ACC112 (cell line): Measurements from ENCODE around the gene EXOC1L.
"Not testable (repeated sequence)": the region's sequence is repeated elsewhere in the genome, so short reads cannot be mapped to it uniquely, and the experiment has no call there.

ENCODE experiments used
- H2AFZ ChIP-seq: fragments of 200-600 bp; sonication (generic); one replicate; pipeline ENCODE4 v1.6.0; 2017; ENCODE audit warnings: antibody characterized with exemption, low read length; ENCODE audit not compliant: unreplicated experiment
- H3K27ac ChIP-seq: fragments of 200-600 bp; sonication (generic); 2 replicates; pipeline ENCODE4 v1.5.1; 2014; ENCODE audit warnings: low read depth, mild to moderate bottlenecking, antibody characterized with exemption, low read length, moderate library complexity
- H3K27me3 ChIP-seq: fragments of 200-600 bp; sonication (generic); 2 replicates; pipeline ENCODE4 v1.6.1; 2014; ENCODE audit warnings: mild to moderate bottlenecking, antibody characterized with exemption, low read length, moderate library complexity, mixed read lengths; ENCODE audit not compliant: insufficient read depth
- H3K36me3 ChIP-seq: fragments of 200-600 bp; sonication (generic); 2 replicates; pipeline ENCODE4 v1.6.1; 2016; ENCODE audit warnings: mild to moderate bottlenecking, antibody characterized with exemption, low read length, moderate library complexity, mixed read lengths; ENCODE audit not compliant: insufficient read depth
- H3K4me1 ChIP-seq: fragments of 200-600 bp; sonication (generic); one replicate; pipeline ENCODE4 v1.6.1; 2016; ENCODE audit warnings: low read length, mixed read lengths; ENCODE audit not compliant: insufficient read depth, unreplicated experiment, control insufficient read depth
- H3K4me3 ChIP-seq: fragments of 200-600 bp; sonication (generic); 2 replicates; pipeline ENCODE4 v1.5.1; 2014; ENCODE audit warnings: mild to moderate bottlenecking, low read depth, low read length
- H3K79me2 ChIP-seq: fragments of 200-600 bp; sonication (generic); one replicate; pipeline ENCODE4 v1.6.0; 2016; ENCODE audit warnings: low read length; ENCODE audit not compliant: control insufficient read depth, unreplicated experiment, insufficient read depth

EXOC1L gene

DNA sequence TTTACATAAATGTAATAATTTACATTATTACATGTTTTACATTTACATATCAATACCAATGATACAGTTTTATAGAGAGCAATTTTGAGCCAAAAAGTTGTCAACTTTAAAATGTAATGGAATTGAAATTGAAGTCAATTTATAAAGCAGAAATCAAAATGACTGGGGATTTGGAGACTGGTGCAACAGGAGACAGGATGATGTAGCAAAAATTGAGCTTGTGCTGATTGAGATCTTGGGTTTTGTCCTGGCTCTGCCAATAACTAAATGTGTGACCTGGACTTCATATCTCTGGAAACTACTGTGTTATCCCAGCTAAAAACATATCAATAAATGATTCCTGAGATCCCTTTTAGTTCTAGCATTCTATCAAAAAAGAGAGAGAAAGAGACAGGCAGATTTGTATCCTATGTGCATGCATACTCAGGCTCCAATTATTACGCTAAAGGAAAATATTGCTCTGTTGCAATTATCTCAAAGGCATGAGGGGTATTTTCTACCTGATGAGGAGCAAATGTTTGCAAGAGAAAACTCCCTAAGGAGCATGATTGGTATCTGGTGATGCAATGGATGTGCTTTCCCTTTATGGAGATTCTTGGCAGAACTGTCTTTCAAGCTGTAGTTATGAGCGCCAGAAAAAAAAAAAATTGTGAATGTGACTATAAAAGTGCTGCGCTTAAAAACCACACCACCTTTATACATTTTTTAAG is 14.7 kb downstream of the EXOC1L start:
- Histone ChIP-seq H3K27ac (no peak overlapping the region), H3K27me3 (peaks cover 17% of the 10 kb centered on the region; the same call in 1 of the 2 replicates)

DNA sequence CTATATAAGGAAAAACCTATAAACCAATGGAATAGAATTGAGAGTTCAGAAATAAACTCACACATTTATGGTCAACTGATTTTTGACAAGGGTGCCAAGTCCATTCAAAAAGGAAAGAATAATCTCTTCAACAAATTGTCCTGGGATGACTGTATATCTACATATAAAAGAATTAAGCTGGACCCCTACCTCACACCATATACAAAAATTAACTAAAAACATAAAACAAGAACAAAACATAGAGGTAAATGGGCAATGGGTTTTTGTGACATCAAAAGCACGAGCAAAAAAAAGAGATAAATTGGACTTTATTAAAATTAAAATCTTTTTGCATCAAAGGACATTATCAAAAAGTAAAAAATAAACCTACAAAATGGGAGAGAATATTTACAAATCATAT is 18.3 kb downstream of the EXOC1L start:
- no peak overlapping the region for H3K27ac ChIP-seq
- no peak overlapping the region for H3K4me3 ChIP-seq
- H2AFZ ChIP-seq = no peak overlapping the region
- no peaks in the 10 kb centered on the region for H3K79me2 ChIP-seq
- H3K4me1 ChIP-seq = no peaks in the 10 kb centered on the region
- H3K36me3 ChIP-seq = no peaks in the 10 kb centered on the region
- H3K27me3 ChIP-seq = no peaks in the 10 kb centered on the region

More for the DNA sequence above, 14.7 kb downstream of the EXOC1L start:
- H3K79me2 ChIP-seq = no peaks in the 10 kb centered on the region
- no peak overlapping the region for H2AFZ ChIP-seq
- no peaks in the 10 kb centered on the region for H3K36me3 ChIP-seq
- H3K4me1 ChIP-seq = no peaks in the 10 kb centered on the region
- no peak overlapping the region for H3K4me3 ChIP-seq

DNA sequence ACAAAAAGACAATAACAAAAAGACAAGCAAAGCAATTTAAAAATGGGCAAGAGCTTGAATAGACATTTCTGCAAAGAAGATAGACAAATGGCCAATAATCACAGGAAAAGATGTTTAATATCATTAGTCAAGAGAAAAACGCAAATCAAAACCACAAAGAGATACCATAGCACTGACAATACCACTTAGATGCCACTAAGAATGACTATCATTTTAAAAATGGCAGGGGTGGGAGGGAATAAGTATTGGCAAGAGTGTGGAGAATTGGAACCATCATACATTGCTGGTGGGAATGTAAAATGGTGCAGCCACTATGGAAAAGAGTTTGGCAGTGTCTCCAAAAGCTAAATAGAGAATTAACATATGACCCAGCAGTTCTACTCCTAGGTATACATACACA is 18.8 kb downstream of the EXOC1L start:
- Histone ChIP-seq H3K36me3 (no peaks in the 10 kb centered on the region), H3K4me1 (no peaks in the 10 kb centered on the region), H3K4me3 (no peak overlapping the region), H2AFZ (no peak overlapping the region), H3K27ac (no peak overlapping the region), H3K27me3 (no peaks in the 10 kb centered on the region), H3K79me2 (no peaks in the 10 kb centered on the region)

DNA sequence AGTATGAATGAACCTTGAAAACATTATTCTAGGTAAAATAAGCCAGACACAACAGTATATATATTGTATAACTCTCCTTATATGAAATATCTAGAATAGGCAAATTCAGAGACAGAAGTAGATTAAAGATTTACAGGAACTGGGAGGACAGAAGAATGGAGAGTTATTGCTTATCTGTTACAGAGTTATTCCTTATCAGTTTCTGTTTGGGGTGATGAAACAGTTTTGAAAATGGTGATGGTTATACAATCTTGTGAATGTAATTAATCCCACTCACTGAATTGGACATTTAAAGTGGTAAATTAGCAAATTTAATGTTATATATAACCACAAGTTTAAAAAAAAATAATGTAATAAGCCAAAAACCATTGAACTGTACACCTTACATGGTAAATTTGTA is 19.4 kb downstream of the EXOC1L start:
- Histone ChIP-seq H3K4me3 (no peak overlapping the region), H2AFZ (no peak overlapping the region), H3K79me2 (no peaks in the 10 kb centered on the region), H3K36me3 (no peaks in the 10 kb centered on the region), H3K27ac (no peak overlapping the region), H3K4me1 (no peaks in the 10 kb centered on the region), H3K27me3 (no peaks in the 10 kb centered on the region)

DNA sequence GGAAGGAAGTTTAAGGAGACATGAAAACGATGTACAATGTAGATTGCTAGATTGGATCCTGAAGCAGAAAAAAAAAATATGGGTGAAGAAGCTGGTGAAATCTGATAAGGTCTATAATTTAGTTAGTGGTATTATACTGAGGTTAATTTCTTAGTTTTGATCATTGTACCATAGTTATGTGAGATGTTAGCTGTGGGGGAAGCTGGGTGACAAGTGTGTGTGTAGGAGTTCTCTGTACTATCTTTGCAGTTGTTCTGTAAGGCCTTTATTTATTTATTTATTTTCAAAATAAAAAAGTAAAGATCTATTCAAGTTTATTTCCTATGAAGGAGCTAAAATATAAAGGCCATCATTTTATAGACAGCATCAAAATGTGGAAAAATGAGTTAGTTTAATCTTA is 21.4 kb downstream of the EXOC1L start:
- no peak overlapping the region for H3K4me3 ChIP-seq
- no peak overlapping the region for H2AFZ ChIP-seq

DNA sequence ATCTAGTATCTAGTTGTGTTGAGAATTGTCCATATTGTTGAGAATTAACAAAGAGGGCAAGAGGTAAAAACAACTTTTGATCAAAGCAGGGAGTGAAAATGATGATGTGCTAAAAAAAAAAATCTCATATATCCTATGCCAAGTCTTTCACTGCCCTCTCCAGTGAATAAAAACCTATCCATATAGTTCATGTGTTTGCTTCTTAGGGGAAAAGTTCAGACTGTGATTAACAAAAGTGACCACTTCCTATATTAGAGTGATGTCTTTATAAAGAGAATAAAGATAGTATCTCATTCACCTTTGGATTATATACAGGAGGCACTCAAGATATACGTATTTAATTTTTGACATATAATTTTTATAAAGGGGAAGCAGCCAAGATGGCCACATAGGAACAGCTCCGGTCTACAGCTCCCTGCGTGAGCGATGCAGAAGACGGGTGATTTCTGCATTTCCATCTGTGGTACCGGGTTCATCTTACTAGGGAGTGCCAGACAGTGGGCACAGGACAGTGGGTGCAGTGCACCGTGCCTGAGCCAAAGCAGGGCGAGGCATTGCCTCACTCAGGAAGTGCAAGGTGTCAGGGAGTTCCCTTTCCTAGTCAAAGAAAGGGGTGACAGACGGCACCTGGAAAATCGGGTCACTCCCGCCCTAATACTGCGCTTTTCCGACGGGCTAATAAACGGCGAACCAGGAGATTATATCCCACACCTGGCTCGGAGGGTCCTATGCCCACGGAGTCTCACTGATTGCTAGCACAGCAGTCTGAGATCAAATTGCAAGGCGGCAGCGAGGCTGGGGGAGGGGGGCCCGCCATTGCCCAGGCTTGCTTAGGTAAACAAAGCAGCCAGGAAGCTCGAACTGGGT is 22.0 kb downstream of the EXOC1L start:
- H3K4me3 ChIP-seq, H3K79me2 ChIP-seq, H3K27me3 ChIP-seq, H3K4me1 ChIP-seq, H3K36me3 ChIP-seq, H3K27ac ChIP-seq, H2AFZ ChIP-seq: not testable (repeated sequence)

More for the DNA sequence above, 21.4 kb downstream of the EXOC1L start:
- Histone ChIP-seq H3K27me3 (no peaks in the 10 kb centered on the region), H3K4me1 (no peaks in the 10 kb centered on the region), H3K27ac (no peak overlapping the region), H3K79me2 (no peaks in the 10 kb centered on the region), H3K36me3 (no peaks in the 10 kb centered on the region)

DNA sequence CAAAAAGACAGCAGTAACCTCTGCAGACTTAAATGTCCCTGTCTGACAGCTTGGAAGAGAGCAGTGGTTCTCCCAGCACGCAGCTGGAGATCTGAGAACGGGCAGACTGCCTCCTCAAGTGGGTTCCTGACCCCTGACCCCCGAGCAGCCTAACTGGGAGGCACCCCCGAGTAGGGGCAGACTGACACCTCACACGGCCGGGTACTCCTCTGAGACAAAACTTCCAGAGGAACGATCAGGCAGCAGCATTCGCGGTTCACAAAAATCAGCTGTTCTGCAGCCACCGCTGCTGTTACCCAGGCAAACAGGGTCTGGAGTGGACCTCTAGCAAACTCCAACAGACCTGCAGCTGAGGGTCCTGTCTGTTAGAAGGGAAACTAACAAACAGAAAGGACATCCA is 22.7 kb downstream of the EXOC1L start:
- not testable (repeated sequence) for H2AFZ ChIP-seq, H3K4me1 ChIP-seq, H3K27me3 ChIP-seq

DNA sequence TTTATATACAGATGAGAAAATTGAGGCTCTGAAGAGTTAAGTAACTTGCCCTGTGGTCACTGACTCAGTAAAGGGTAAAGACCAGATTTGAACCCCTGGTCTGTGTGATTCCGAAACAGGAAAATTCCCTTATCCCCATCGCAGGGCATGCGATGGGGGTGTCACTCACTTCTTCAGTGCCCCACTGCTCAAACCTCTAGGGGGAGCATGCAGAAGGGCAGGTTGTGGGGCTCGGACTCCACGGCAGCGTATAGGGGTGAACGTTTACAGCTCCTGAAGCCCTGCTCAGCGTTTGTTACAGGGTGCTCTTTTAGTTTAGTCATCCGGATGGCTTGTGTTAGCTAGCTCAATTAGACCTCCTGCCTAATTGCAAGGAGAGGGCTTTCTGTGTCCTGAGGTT is 30.1 kb downstream of the EXOC1L start:
- no peak overlapping the region for H3K27ac ChIP-seq
- H3K4me3 ChIP-seq = no peak overlapping the region
- H2AFZ ChIP-seq = no peak overlapping the region
- H3K27me3 ChIP-seq = no peaks in the 10 kb centered on the region
- H3K4me1 ChIP-seq = peaks cover 6% of the 10 kb centered on the region
- H3K36me3 ChIP-seq = no peaks in the 10 kb centered on the region
- peaks cover 12% of the 10 kb centered on the region for H3K79me2 ChIP-seq

More for the DNA sequence above, 22.7 kb downstream of the EXOC1L start:
- not testable (repeated sequence) for H3K36me3 ChIP-seq, H3K4me3 ChIP-seq, H3K79me2 ChIP-seq, H3K27ac ChIP-seq

DNA sequence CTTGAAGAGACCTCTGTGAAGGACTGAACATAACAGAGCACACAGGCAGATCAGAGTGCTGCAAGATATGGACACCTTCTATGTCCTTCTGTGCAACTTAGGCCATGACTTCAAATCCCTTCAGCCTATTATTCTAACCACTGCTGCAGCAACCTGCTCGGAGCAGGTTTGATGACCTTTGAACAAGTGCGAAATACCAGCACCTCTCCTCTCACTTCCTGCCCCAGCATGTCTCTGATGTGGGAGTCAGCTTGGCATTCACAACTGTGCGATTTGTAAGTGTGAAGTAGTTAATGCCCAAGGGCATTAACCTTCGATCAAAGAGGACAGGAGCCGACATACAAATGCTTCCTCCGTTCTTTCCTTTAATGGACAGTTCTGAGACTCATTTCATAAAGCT is 32.3 kb downstream of the EXOC1L start:
- no peaks in the 10 kb centered on the region for H3K36me3 ChIP-seq
- peaks cover 20% of the 10 kb centered on the region for H3K4me1 ChIP-seq
- peaks cover 32% of the 10 kb centered on the region for H3K79me2 ChIP-seq
- H3K4me3 ChIP-seq = no peak overlapping the region
- H3K27ac ChIP-seq = no peak overlapping the region
- H2AFZ ChIP-seq = no peak overlapping the region
- no peaks in the 10 kb centered on the region for H3K27me3 ChIP-seq

DNA sequence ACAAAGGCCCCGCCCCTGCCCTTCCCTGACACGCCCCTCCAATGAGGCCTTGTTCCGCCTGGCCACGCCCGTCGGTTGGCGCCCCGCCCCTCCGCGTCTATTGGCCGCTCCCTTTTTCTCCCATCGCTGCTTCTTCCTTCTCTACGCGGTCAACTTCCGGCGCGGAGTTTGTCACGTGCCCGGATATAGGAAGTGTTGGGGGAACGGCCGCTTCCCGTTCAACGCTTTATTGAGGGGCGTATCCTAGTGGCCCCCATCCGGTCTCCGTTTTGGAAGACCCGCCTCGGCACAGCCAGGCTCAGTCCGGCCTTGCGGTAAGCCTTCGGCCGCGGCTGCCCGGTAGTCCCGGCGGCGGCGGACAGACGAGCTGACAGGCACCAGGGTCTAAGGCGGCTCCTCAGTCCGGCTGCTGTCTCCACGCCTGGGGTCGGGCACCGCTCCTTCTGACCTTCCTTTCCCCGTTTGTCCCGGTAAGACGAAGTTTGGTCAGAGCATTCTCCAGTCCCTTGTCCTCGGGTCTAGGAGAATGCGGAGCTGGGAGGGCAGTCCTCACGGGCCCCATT is 34.0 kb downstream of the EXOC1L start, which contains the start of gene EXOC1:
TSS of gene EXOC1 (plus strand) at position 165 of the 563 bp plus-strand sequence. CDS start 4,676 bp downstream, outside the sequence.
- Histone ChIP-seq H2AFZ (peak within 1 kb of the TSS; percentile 83), H3K27me3 (no peaks in the 10 kb centered on the region), H3K36me3 (peaks cover 7% of the 10 kb centered on the region; the same call in 1 of the 2 replicates), H3K27ac (peak within 1 kb of the TSS; percentile 43), H3K79me2 (peaks cover 42% of the 10 kb centered on the region), H3K4me3 (peak within 1 kb of the TSS; percentile 82), H3K4me1 (peaks cover 20% of the 10 kb centered on the region)
